T-helper 2 cell (primary cell): ENCODE measurements around the gene ACOT7.

ENCODE experiments used
- DNase-seq, 5 experiments: peaks; one replicate each; pipeline versions ENCODE4 v3.0.0 to v3.0.0-alpha.2; 2012 to 2022

The ACOT7 gene

GRCh38 chr1:6338695-6339094 is 54.9 kb downstream of the ACOT7 start:
- no peak for DNase-seq

- DNase-seq = no peak
Observed at GRCh38 chr1:6336776-6337622, 56.6 kb downstream of the ACOT7 start.

DNA sequence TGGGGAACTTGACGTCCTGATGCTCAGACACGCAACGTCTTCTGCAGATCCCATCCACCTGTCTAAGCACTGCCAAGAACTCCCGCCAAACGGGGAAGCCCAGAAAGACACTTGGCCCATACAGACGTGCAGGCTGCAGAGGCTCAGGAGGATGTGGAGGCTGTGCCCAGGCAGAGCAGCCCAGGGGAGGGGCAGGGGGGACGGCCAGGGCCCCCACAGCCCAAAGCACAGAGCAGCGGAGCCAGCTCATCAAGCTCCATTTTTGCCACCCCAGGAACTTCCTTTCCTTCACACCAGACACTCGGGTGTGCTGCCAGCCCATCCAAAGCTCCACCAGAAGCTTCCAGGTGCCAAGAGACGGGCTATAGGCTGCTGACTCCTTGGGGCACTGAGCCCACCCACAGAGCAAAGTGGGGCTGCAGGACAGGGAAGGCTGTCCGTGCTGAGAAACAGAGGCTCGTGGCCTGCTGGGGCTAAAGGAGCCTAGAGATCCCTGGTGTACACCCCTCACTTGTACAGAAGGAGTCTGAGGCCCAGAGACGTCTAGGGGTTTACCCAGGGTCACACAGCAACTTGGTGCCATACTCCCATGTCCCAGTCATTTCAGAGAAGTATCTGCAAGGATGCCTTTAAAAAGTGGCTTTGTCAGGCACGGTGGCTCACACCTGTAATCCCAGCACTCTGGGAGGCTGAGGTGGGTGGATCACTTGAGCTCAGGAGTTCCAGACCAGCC is 59.1 kb downstream of the ACOT7 start:
- no peak for DNase-seq

- no peak for DNase-seq
Observed at GRCh38 chr1:6332821-6333220, 60.7 kb downstream of the ACOT7 start.

DNA sequence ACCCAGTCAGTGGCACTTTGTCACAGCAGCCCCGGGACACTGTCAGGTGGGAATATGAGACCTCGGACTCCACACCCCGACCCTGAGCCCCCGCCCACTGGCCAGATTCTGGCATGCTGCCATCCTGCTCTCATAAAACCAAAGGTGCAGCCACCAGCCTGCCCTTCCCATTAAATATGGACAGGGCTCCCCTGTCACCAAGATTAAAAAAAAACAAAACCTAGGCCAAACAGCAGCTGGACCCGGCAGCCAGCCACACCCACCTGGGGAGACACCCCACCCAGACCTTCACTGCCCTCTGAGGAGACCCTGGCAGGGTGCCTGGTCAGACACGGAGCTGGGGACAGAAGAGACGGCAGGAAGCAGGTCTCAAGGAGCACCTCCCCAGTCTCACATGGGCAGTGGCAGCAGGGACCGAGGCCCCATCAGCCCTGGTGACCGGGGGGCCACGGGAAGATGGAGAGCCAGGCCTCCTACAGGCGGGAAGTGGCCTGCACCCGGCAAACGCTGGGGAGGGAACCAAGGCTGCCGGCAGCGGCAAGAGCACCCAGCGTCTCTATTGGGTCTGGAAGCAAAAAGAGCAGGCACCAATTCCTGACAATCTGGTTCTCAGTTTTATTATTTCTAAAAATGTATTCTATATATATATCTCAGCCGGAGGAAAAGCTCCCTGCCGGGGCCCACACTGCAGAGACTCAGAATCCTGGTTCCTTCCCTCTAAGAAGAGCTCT is 61.9 kb downstream of the ACOT7 start:
- DNase-seq = no peak

DNA sequence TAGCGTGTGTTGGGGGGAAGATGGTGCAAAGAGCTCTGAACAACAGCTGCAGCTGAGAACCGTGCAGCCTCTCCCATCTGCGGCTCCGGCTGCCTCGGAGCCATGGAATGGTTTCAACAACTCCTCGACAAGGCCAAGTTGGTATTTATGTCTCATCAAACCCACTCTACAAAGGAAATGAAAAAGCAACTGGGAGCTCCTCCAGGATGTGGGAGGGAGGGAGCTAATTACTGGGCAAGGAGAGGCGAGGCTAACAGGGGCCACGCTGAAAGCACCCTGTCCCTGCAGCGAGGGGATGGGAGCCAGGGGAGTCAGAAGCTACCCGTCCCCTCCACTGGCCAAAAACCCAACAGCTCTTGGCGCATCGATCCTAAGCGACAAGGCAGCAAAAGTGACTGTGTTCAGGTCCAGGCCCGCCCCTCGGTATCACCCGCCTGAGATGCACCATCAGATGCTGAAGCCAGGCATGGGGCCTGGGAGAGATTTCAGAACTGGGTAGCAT is 63.1 kb downstream of the ACOT7 start:
- DNase-seq = no peak

DNA sequence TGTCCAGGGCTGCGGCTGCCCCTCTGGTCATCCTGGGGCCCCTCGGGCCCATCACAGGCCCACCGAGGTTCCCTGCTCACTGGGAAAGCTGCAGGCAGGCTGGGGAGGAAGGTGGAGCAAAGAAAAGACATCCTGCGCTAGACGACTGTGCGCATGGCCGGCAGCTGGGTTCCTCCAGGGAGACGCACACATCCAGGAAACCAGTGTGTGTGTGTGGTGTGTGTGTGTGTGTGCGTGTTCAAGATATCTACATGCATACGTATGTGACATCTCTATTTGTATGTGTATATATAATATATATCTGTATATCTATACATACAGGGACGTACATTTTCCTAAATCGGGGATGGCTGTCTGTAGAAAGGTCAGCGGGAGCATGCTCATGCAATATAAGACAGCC is 63.7 kb downstream of the ACOT7 start:
- no peak for DNase-seq

DNA sequence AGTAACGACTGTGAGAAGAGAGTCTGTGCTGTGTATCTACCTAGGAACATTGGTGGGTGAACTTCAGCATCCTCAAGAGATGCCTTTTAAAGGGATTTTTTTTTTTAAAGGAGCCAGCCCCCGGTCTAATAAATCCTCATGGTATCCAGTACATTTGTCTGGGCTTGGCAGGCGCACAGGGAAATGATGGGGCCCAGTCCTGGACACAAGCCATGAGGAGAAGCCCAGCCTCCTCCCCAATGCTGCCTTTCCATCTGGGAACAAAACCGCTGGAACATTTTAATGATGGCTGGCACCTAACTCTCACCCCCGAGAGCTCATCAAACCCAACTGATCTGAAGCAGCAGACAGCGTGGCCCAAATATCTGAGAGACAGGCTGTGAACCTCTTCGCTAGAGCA is 64.2 kb downstream of the ACOT7 start:
- no peak for DNase-seq

DNA sequence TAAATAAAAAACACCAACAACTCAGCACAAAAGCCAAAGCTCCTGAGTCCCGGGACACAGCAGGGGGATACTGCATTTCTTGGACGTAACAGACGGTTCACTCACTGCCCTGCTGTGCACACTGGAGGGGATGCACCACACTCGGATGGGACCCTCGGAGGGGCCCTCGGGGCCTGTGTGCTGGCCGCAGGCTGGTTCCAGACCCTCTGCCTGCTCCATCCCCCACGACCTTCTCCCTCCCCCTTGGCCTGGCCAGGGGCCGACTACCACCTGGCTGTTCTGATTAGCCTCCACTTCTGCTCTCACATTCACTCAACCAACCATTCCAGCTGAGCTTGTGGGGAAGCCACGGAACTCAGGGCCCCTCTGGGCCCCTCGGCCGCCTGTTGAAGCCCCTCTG is 64.9 kb downstream of the ACOT7 start:
- DNase-seq = no peak

DNA sequence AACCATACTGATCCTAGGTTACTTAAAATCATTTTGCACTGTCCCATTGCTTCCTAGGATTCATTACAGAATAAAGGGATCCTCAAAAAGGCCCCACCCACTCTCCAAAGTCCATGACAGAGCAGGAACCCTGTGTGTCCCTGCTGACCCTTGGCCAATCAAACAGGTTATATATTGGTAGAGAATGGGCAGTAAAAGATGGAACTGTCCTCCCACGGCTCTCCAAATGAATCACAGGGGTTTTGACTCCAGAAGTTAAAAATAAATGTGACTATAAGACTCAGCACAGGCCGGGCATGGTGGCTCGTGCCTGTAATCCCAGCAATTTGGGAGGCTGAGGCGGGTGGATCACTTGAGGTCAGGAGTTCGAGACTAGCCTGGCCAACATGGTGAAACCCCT is 65.5 kb downstream of the ACOT7 start:
- no peak for DNase-seq

DNA sequence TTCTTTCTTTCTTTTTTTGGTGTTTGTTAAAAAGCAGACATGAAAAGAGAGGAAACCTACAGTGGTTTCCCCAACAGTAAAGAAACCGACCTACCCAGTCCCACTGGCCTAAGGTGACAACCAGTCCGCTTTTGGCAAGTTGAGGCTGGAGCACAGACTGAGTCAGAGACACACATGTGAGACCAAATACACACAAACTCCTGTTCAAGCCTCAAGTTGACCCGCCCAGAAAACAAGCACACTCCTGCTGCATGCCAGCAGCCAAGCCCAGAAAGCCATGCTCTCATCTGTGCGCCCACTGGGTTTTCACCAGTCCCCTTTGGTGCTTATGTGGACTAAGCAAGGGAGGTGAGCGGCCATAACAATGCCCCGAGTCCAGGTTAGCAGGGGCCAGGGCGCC is 68.1 kb downstream of the ACOT7 start:
- DNase-seq = no peak

- DNase-seq = no peak
Observed at GRCh38 chr1:6322161-6322560, 71.4 kb downstream of the ACOT7 start.

DNA sequence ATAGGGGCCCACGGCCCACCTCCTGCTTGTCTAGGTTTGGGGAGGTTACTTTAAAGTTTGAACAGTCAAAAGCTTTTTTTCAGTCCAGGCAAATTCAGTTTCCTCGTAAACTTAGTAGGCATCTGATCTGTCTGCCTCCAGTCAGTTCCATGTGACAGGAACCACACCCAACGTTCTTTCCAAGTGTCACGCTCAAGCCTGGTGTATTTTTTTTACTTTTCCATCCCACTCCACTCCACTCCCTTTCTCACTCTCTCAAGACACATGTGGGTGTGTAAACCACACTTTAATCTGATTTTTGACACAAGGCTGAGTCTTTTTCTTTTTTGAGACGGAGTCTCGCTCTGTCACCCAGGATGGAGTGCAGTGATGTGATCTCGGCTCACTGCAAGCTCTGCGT is 72.4 kb downstream of the ACOT7 start:
- DNase-seq = no peak

DNA sequence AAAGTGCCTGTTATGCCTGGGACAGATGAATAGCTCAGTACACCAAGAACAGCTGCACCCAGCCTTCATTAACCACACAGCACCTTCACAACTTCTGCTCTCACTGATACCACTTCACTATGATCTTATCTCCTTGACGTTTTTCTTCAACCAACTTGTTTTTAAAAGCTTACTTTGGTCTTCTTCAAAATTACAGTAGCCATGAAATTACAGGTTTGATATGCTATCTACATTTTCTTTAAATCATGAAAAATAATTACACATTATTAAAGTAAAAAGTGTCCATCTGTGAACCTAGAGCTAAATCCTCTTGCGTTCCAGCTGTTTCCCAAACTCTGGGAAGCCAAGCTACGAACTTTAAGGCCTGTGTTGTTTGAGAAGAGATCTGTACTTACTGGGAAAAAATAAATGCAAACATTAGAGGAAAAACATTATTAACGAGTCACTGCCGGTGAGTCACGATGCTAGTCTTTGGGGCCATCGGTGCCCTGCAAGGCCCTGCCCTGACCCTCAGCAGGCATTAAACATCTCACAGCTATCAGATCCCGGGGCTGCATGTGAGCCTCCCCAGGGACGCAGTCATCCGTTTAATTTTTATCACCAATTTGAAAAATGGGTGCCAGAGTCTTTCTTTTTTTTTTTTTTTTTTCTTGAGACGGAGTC is 76.3 kb downstream of the ACOT7 start:
- DNase-seq = peak in 1 of 5 experiments; percentile 88

DNA sequence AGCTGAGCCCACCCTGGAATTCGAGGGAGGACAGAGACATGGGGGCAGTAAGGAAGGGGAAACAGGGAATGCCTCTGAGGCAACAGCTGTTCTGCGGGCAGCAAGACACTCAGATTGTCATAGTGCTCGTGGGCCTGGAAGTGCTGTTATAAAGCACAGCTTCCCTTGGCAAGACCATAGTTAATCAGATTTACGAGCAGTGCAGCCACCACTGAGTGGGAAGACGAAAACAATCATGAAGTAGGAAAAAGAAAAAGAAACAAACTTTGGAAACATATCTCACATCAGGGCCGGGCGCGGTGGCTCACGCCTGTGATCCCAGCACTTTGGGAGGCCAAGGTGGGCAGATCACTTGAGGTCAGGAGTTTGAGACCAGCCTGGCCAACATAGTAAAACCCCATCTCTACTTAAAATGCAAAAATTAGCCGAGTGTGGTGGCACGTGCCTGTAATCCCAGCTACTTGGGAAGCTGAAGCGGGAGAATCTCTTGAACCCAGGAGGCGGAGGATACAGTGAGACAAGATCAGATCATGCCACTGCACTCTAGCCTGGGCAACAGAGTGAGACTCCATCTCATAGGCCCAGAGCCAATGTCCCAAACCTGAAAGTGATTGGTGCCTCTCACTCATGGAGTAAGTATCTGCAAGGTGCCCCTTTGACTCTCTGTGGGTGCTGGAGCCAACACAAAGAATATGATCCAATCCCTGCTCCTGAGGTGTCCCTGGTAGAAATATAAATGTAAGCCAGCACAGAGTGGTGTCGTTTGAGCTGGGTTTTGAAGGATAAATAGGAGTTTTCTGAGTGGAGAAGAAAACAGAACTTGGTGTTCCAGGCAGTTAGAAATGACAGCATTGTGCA is 77.1 kb downstream of the ACOT7 start:
- no peak for DNase-seq

DNA sequence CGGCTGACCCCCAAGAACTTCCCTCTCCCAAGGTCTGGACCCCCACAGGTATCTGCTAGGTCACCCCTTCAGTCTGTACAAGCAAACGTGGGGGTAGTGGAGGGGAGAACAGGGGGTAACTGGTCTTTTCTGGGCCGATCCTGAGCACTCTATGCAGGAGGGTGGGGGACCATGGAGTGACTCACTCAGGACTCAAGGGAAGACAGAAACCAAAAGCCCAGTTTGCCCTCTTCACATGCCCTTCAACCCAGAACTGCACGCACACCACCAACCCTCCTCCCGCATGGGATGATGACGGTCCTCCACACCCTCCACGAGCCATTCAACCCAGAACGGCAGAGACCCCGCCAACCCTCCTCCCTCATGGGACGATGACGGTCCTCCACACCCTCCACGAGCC is 79.1 kb downstream of the ACOT7 start:
- DNase-seq = no peak

DNA sequence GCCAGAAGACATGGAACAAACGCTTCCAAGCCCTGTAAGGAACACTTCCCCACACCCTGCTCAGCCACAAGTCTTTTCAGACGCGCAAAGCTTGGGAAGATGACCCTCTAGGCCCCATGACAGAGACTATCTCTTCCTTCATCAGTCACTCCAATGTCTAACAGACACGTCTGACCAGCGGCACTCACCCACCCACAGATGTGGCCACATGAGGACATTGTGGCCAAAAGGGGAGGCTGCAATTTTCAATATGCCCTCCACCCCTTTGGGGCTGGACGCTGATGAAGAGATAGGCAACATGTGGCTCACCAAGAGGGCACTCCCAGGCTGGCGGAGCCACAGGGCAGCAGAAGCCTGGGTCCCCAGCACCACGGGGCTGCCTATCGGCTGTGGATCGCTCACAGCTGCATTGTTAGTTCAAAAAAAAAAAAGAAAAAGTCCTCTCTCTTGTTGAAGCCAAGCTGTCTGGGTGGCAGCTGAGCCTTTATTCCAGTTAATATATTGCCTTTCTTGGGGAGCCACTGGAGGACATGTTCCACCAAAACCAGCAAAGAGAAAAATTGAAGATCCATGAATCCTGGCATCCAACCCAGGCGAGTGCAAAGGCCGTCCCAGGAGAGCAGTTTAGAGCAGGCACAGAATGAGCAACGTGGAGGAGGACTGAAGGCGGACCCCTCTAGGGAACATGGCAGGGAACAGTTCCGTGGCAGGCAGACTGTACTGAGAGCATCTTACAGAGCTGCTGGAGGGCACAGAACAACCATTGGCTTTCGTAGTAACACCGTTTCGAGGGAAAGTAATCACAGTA is 80.0 kb downstream of the ACOT7 start:
- DNase-seq = no peak

GRCh38 chr1:6310116-6310848 is 83.3 kb downstream of the ACOT7 start:
- no peak for DNase-seq

DNA sequence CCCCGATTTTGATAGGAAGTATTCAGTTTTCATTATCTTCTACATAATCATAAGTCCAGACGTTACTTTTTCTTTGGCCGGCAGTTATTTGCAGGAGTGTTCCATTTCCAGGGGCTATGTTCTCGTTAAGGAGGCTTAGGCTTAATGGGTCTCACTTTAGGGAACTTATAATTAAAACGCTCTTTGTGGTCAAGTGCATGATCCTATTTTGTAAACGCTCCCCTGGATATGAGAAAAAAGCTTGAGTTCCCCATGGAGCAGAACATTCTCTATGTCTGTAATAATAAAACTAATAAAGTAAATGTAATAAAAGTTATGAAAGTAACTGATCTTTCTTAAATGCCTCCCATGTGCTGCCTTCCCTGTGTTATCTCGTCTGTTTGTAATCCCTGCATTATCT is 84.0 kb downstream of the ACOT7 start:
- no peak for DNase-seq

DNA sequence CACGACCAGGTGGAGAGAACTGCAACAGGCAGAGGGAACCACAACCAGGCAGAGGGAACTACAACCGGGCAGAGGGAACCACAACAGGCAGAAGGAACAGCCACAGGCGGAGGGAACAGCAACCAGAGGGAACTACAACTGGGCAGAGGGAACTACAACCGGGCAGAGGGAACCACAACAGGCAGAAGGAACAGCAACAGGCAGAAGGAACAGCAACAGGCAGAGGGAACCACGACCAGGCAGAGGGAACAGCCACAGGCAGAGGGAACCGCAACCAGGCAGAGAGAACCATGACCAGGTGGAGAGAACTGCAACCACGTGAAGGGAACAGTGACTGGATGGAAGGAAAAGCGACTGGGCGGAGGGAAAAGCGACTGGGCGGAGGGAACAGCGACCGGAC is 85.1 kb downstream of the ACOT7 start:
- DNase-seq = no peak
